ENCODE data around the gene MRPS14. TPM values are rescaled to one million over a fixed set of nuclear protein-coding genes. Genes with fewer than 3 reads are reported as not detected.

Gene MRPS14
- total RNA-seq, 1 experiment from 2014 or later: 29.4 TPM

DNA sequence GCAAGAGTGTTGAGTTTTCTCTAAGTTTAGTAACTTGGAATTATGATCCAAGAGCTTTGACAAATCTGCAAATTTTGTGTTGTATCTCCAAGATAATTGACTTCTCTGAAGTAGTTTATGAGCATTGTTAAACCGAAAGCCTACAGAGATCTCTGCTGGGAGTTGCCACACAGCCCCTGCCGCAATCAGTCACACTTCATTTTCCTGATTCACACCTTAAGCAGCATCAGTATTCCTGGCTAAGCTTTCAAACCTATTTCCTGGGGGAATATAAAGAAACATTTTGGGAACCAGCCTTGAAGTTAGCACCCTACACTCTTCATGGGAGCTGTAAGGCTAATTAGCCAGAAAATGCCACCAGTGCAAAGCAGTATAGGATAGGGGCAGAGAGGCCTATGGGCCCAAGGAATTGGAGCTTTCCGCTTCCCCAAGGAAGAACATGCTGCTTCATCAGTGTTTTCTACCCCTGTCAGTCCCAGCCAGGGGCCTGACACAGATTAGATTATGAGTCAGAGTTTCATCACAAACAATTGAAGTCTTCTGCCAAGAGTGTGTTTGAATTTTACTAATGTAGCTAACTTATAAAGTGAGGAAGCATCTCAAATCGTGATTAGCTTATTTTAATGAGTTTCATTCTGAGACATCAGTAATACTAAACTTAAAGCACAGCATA is 46.7 kb downstream of the MRPS14 start:
- H3K36me3 ChIP-seq (ENCODE audit: control insufficient read depth in 1 of 2, insufficient read depth in 2 of 2, low read length in 2 of 2): no peaks in the 10 kb centered on the region
- POLR2A ChIA-PET: interaction anchor here (1.3 kb wide), 1 partner anchor 23 kb away, joined by 4 read pairs; the partner anchor contains the start of gene CACYBP
- H3K9me2 ChIP-seq (ENCODE audit: insufficient read depth): no peaks in the 10 kb centered on the region
- no peaks in the 10 kb centered on the region for H3K9me3 ChIP-seq (ENCODE audit: control insufficient read depth in 1 of 2, insufficient read depth in 1 of 2, low read depth in 1 of 2, low read length in 2 of 2)
- peaks cover 0 to 10% of the 10 kb centered on the region in 2 experiments; a peak in 2 of 4 replicates for H3K4me1 ChIP-seq (ENCODE audit: control insufficient read depth in 1 of 2, insufficient read depth in 2 of 2, low read length in 2 of 2)
- H3K4me3 ChIP-seq (replicated peaks in 1 of 2; ENCODE audit: low read depth in 1 of 2, low read length in 2 of 2): no peak overlapping the region
- no peak overlapping the region for H3K9ac ChIP-seq (ENCODE audit: low read length)
- no peaks in the 10 kb centered on the region for H4K20me1 ChIP-seq (ENCODE audit: insufficient read depth)
- no peaks in the 10 kb centered on the region for H3K27me3 ChIP-seq (ENCODE audit: insufficient read depth, low read length)
- H3K79me2 ChIP-seq (ENCODE audit: insufficient read depth, low read length): no peaks in the 10 kb centered on the region
- ATAC-seq (0 out of 2 replicates have a peak, but pooled peaks have one; percentile 34), DNase-seq (ENCODE audit: low read depth, low spot score) (no peak)
- peak; percentile 45; the same call in 1 of the 2 replicates for TF ChIP-seq JUND (IDR thresholded peaks at IDR 0.05)
- no peak for TF ChIP-seq EZH2phosphoT487 (IDR thresholded peaks at IDR 0.05; ENCODE audit: borderline replicate concordance)
- TF ChIP-seq FOSL1 (IDR thresholded peaks at IDR 0.05; ENCODE audit: low read depth): peak; percentile 58
- TF ChIP-seq SP1 (IDR thresholded peaks at IDR 0.05; ENCODE audit: low read depth): 0 out of 2 replicates have a peak, but pooled peaks have one; percentile 14
- H2AFZ ChIP-seq (ENCODE audit: low read depth, low read length, poor library complexity, severe bottlenecking): no peak overlapping the region
- intact Hi-C loops (cut with micrococcal nuclease): no loop called here
- no TSS peak for BruUV-seq (replicated peaks)
- RAD21 ChIA-PET (ENCODE audit: low non-redundant PET in 1 of 2, low total read pairs in 2 of 2, uncharacterized antibody in 2 of 2, unreplicated experiment in 2 of 2): no interaction called here
- CTCF ChIA-PET: interaction anchor here (3.0 kb wide), 1 partner anchor 10 kb away, joined by 12 read pairs; no protein-coding TSS in a partner anchor
- no peak overlapping the region for H3K27ac ChIP-seq (ENCODE audit: low read depth, low read length)
- H3K4me2 ChIP-seq (ENCODE audit: low read length): peak overlapping the region; percentile 25; the same call in 1 of the 2 replicates

DNA sequence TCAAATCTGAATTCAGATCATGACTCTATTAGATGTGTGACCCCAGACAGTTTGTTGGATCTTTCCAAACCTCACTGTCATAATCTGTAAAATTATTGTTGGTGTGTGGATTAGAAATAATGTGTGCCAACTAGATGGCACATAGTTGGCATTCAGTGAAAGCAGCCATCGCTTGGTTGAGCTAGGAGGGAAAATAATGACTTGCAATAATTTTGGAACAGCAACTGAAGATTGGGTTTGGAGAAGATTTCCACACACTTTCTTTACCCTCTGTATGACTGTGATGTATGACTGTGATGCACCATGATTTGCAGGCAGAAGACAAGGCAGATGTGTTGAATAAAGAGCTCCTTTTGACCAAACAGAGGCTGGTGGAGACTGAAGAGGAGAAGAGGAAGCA is 47.5 kb downstream of the MRPS14 start:
- no peak overlapping the region for H3K27ac ChIP-seq (ENCODE audit: low read depth, low read length)
- RAD21 ChIA-PET (ENCODE audit: low non-redundant PET in 1 of 2, low total read pairs in 2 of 2, uncharacterized antibody in 2 of 2, unreplicated experiment in 2 of 2): no interaction called here

More for the DNA sequence above, 47.5 kb downstream of the MRPS14 start:
- Histone ChIP-seq H3K27me3 (ENCODE audit: insufficient read depth, low read length) (no peaks in the 10 kb centered on the region), H3K9me2 (ENCODE audit: insufficient read depth) (no peaks in the 10 kb centered on the region), H2AFZ (ENCODE audit: low read depth, low read length, poor library complexity, severe bottlenecking) (no peak overlapping the region), H3K4me2 (ENCODE audit: low read length) (no peak overlapping the region), H3K36me3 (ENCODE audit: control insufficient read depth in 1 of 2, insufficient read depth in 2 of 2, low read length in 2 of 2) (no peaks in the 10 kb centered on the region), H3K9ac (ENCODE audit: low read length) (no peak overlapping the region), H3K4me3 (replicated peaks in 1 of 2; ENCODE audit: low read depth in 1 of 2, low read length in 2 of 2) (no peak overlapping the region), H3K4me1 (ENCODE audit: control insufficient read depth in 1 of 2, insufficient read depth in 2 of 2, low read length in 2 of 2) (peaks cover 0 to 10% of the 10 kb centered on the region in 2 experiments; a peak in 2 of 4 replicates), H3K9me3 (ENCODE audit: control insufficient read depth in 1 of 2, insufficient read depth in 1 of 2, low read depth in 1 of 2, low read length in 2 of 2) (no peaks in the 10 kb centered on the region), H4K20me1 (ENCODE audit: insufficient read depth) (no peaks in the 10 kb centered on the region), H3K79me2 (ENCODE audit: insufficient read depth, low read length) (no peaks in the 10 kb centered on the region)
- DNase-seq (ENCODE audit: low read depth, low spot score) (no peak), ATAC-seq (no peak)
- TF ChIP-seq ZNF274 (IDR thresholded peaks at IDR 0.05; ENCODE audit: low read depth, low read length) (no peak), ZBTB33 (IDR thresholded peaks at IDR 0.05; ENCODE audit: extremely low read depth, insufficient replicate concordance, low read length) (no peak), SIN3A (IDR thresholded peaks at IDR 0.05; ENCODE audit: low read depth) (no peak), TCF7L2 (IDR thresholded peaks at IDR 0.05; ENCODE audit: borderline replicate concordance, extremely low read depth, insufficient read depth, insufficient read length) (no peak), ZFX (IDR thresholded peaks at IDR 0.05) (no peak), EZH2phosphoT487 (IDR thresholded peaks at IDR 0.05; ENCODE audit: borderline replicate concordance) (no peak), CBX3 (IDR thresholded peaks at IDR 0.05; ENCODE audit: low read depth) (no peak), SRF (IDR thresholded peaks at IDR 0.05; ENCODE audit: low read depth) (no peak), RAD21 (IDR thresholded peaks at IDR 0.05; ENCODE audit: low read depth) (no peak)
- TF ChIP-seq, protein P1, sequence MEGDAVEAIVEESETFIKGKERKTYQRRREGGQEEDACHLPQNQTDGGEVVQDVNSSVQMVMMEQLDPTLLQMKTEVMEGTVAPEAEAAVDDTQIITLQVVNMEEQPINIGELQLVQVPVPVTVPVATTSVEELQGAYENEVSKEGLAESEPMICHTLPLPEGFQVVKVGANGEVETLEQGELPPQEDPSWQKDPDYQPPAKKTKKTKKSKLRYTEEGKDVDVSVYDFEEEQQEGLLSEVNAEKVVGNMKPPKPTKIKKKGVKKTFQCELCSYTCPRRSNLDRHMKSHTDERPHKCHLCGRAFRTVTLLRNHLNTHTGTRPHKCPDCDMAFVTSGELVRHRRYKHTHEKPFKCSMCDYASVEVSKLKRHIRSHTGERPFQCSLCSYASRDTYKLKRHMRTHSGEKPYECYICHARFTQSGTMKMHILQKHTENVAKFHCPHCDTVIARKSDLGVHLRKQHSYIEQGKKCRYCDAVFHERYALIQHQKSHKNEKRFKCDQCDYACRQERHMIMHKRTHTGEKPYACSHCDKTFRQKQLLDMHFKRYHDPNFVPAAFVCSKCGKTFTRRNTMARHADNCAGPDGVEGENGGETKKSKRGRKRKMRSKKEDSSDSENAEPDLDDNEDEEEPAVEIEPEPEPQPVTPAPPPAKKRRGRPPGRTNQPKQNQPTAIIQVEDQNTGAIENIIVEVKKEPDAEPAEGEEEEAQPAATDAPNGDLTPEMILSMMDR (IDR thresholded peaks at IDR 0.05 in 2 of 3, conservative IDR thresholded peaks at IDR 0.05 in 1 of 3; ENCODE audit: borderline replicate concordance in 1 of 3, insufficient read depth in 1 of 3, low read depth in 2 of 3, low read length in 2 of 3): no peak
- TF ChIP-seq, protein P2, sequence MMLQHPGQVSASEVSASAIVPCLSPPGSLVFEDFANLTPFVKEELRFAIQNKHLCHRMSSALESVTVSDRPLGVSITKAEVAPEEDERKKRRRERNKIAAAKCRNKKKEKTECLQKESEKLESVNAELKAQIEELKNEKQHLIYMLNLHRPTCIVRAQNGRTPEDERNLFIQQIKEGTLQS (IDR thresholded peaks at IDR 0.05): no peak
- ChIA-PET CTCF (interaction anchor here (3.0 kb wide), 1 partner anchor 11 kb away, joined by 12 read pairs; no protein-coding TSS in a partner anchor), POLR2A (no interaction called here)
- intact Hi-C loops (cut with micrococcal nuclease): no loop called here
- no TSS peak for BruUV-seq (replicated peaks)

Measured in HCT116 (cell line).